Measurements from ENCODE around the gene ACSL3.

- TF ChIP-seq CTCF (IDR thresholded peaks at IDR 0.05; ENCODE audit: low read length) (no peak), EZH2 (IDR thresholded peaks at IDR 0.05; ENCODE audit: borderline replicate concordance, low read length) (no peak)
Observed at GRCh38 chr2:222949690-222950323, 89.0 kb downstream of the ACSL3 start.
